Coronary artery (tissue), 2 donors: ENCODE data around the gene ZDHHC20.

Experiments used
- DNase-seq: peaks from one replicate; pipeline ENCODE4 v3.0.0-alpha.2; 2017; ENCODE audit warnings: low spot score
- H3K27ac ChIP-seq, 2 donors: fragments of 200-600 bp; sonication (generic); one replicate each; pipeline ENCODE4 v1.5.1; 2016 to 2019
- H3K4me3 ChIP-seq: fragments of 200-600 bp; sonication (generic); 2 replicates; pipeline ENCODE4 v1.5.1; 2016; ENCODE audit warnings: mild to moderate bottlenecking, moderate library complexity
- CTCF ChIP-seq: fragments of 200-600 bp; sonication (generic); IDR thresholded peaks from one replicate; pipeline ENCODE4 v1.5.1; 2019; ENCODE audit warnings: antibody characterized with exemption

ZDHHC20 gene

DNA sequence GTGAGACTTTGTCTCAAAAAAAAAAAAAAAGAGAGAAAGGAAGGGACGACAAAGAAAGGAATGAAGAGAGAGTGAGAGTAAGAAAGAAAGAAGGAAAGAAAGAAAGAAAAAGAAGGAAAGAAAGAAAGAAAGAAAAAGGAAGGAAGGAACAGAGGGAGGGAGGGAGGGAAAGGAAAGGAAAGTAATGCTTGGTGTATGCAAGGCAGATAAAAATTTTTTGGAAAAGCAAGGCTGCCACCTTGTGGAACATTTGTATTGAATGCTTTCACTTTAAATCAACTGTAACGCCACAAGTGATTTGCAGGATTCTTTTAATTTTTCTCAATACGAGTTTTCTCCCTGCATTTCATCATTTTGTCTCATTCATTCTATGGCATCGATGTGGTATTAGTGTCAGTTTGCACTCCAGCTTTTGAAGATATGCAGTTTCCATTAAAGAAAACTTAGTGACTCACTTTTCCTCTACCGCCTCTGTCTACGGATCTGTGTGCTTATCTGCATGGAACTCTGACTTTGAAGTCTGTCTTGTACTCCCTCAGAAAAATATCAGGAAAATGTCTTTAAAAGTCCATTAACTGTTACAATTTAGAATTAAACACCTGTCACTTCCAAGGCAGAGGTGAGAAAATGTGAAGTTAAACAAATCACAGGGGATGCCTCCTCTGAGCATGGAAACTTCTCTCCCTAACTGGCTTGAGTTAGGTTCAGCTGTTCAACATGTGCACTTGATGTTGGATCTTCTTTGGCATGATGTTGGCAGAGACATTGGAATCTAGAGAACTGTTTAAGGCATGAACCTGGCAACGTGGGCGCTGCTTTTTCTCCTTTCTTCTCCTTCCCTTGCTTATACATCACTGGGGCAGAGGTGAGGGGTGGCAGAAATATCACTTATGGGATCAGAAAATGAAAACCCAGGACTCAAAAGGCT is 20.0 kb upstream of the ZDHHC20 start:
- no peak for DNase-seq
- H3K4me3 ChIP-seq: peak overlapping the region; percentile 40
- TF ChIP-seq CTCF: peak; percentile 49
- no peak overlapping the region for H3K27ac ChIP-seq

- peak; percentile 90 for TF ChIP-seq CTCF
- H3K4me3 ChIP-seq: peak overlapping the region; percentile 51
- peak; percentile 87 for DNase-seq
- no peak overlapping the region for H3K27ac ChIP-seq
Observed at GRCh38 chr13:21476893-21477472, 17.9 kb upstream of the ZDHHC20 start.

GRCh38 chr13:21475115-21475514 is 16.0 kb upstream of the ZDHHC20 start:
- Histone ChIP-seq H3K4me3 (no peak overlapping the region), H3K27ac (no peak overlapping the region)
- TF ChIP-seq CTCF: no peak
- no peak for DNase-seq

GRCh38 chr13:21470785-21471184 is 11.7 kb upstream of the ZDHHC20 start:
- Histone ChIP-seq H3K4me3 (no peak overlapping the region), H3K27ac (no peak overlapping the region)
- TF ChIP-seq CTCF: no peak
- DNase-seq: no peak

DNA sequence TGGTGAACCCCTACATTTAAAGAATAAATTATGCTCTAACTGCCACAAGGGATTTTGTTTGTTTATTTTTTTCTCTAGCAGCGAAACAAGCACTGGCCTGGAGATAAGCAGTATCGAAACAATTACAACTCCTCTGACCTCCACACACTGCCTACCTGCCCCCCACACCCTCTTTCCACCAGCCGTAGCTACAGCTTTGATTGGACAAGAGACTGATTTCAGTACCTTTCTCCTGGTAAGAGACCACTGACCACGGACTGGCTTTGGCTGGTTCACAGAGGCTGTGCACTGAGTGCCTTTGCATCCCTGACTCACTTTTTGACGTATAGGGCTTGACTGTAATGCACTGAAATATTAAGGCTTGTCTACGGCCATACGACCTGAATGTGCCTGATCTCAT is 7.4 kb upstream of the ZDHHC20 start:
- DNase-seq: no peak
- Histone ChIP-seq H3K4me3 (no peak overlapping the region), H3K27ac (no peak overlapping the region)
- no peak for TF ChIP-seq CTCF

GRCh38 chr13:21465710-21466160 is 6.6 kb upstream of the ZDHHC20 start:
- no peak overlapping the region for H3K27ac ChIP-seq
- no peak for TF ChIP-seq CTCF
- H3K4me3 ChIP-seq: no peak overlapping the region

GRCh38 chr13:21463424-21463823 is 4.3 kb upstream of the ZDHHC20 start:
- no peak for TF ChIP-seq CTCF
- Histone ChIP-seq H3K4me3 (no peak overlapping the region), H3K27ac (no peak overlapping the region)
- DNase-seq: no peak

More at GRCh38 chr13:21465710-21466160, 6.6 kb upstream of the ZDHHC20 start:
- DNase-seq: no peak
